GM10266 (cell line): ENCODE results near the gene OSGEPL1.
A peak's percentile ranks its signal among the peaks of the same experiment; 100 is the strongest.

ENCODE experiments used
- DNase-seq: peaks from one replicate; pipeline ENCODE4 v3.0.0; 2012; ENCODE audit errors: extremely low spot score
- CTCF ChIP-seq: IDR thresholded peaks from 2 replicates; pipeline ENCODE4 v1.5.1; 2012; ENCODE audit warnings: mild to moderate bottlenecking, low read depth; ENCODE audit not compliant: control insufficient read depth, insufficient read depth; ENCODE audit errors: missing control alignments

Gene OSGEPL1

GRCh38 chr2:189700681-189701080 lies 61.9 kb downstream of the OSGEPL1 start:
- DNase-seq, result no peak
- no peak for TF ChIP-seq CTCF

GRCh38 chr2:189698020-189698887 lies 64.3 kb downstream of the OSGEPL1 start:
- TF ChIP-seq CTCF, result peak; percentile 42
- DNase-seq, result peak; percentile 26
